Measurements from ENCODE around the gene SMIM35. TPM values are rescaled to one million over a fixed set of nuclear protein-coding genes. Genes with fewer than 3 reads are reported as not detected.

The SMIM35 gene
- polyA plus RNA-seq, 1 of the 3 experiments (the other 2 are of a cell fraction) = not detected

- H3K9ac ChIP-seq = no peak overlapping the region
- no peaks in the 10 kb centered on the region for H3K79me2 ChIP-seq (ENCODE audit: insufficient read depth)
- no peaks in the 10 kb centered on the region for H3K9me2 ChIP-seq
- no peak for DNase-seq
- 0% methylated on average over 1 of the region's 1 CpG for WGBS (ENCODE audit: low lambda C conversion rate)
- ChIA-PET POLR2A (no interaction called here), CTCF (interaction anchor here (0.6 to 2.1 kb wide), 2 partner anchors 32 to 58 kb away, joined by 3 to 6 read pairs; no protein-coding TSS in a partner anchor)
- no peaks in the 10 kb centered on the region for H4K20me1 ChIP-seq (ENCODE audit: insufficient read depth)
- no peak overlapping the region for H3K4me2 ChIP-seq
- H3K27ac ChIP-seq (ENCODE audit: low read depth in 2 of 2, low read length in 1 of 2) = no peak overlapping the region
- no peak overlapping the region for H2AFZ ChIP-seq (ENCODE audit: low read depth)
- no peaks in the 10 kb centered on the region for H3K9me3 ChIP-seq
- no peaks in the 10 kb centered on the region for H3K36me3 ChIP-seq (replicated peaks in 1 of 2; ENCODE audit: control insufficient read depth in 1 of 2, insufficient read depth in 2 of 2, low read length in 1 of 2)
- H3K4me3 ChIP-seq (ENCODE audit: low read depth in 2 of 2, low read length in 1 of 2) = no peak overlapping the region
- no peaks in the 10 kb centered on the region for H3F3A ChIP-seq (replicated peaks; ENCODE audit: insufficient read depth)
- H3K27me3 ChIP-seq (ENCODE audit: insufficient read depth) = no peaks in the 10 kb centered on the region; the same call in 1 of the 2 replicates
- H3K4me1 ChIP-seq (ENCODE audit: control insufficient read depth in 1 of 2, insufficient read depth in 2 of 2, low read depth in 1 of 2, low read length in 1 of 2) = no peaks in the 10 kb centered on the region
- no peak for TF ChIP-seq FOSL2 (IDR thresholded peaks at IDR 0.05; ENCODE audit: borderline replicate concordance, low read depth)
Measured at GRCh38 chr11:118114266-118114665, 27.5 kb upstream of the SMIM35 start.

GRCh38 chr11:118112711-118113430, 26.1 kb upstream of the SMIM35 start:
- Histone ChIP-seq H3K9me2 (no peaks in the 10 kb centered on the region), H3K79me2 (ENCODE audit: insufficient read depth) (no peaks in the 10 kb centered on the region), H3K4me2 (no peak overlapping the region), H3K27me3 (ENCODE audit: insufficient read depth) (no peaks in the 10 kb centered on the region), H3K9ac (no peak overlapping the region), H3K36me3 (replicated peaks in 1 of 2; ENCODE audit: control insufficient read depth in 1 of 2, insufficient read depth in 2 of 2, low read length in 1 of 2) (no peaks in the 10 kb centered on the region), H2AFZ (ENCODE audit: low read depth) (no peak overlapping the region), H3F3A (replicated peaks; ENCODE audit: insufficient read depth) (no peaks in the 10 kb centered on the region), H3K4me1 (ENCODE audit: control insufficient read depth in 1 of 2, insufficient read depth in 2 of 2, low read depth in 1 of 2, low read length in 1 of 2) (no peaks in the 10 kb centered on the region), H3K4me3 (ENCODE audit: low read depth in 2 of 2, low read length in 1 of 2) (no peak overlapping the region), H4K20me1 (ENCODE audit: insufficient read depth) (no peaks in the 10 kb centered on the region), H3K9me3 (no peaks in the 10 kb centered on the region), H3K27ac (ENCODE audit: low read depth in 2 of 2, low read length in 1 of 2) (no peak overlapping the region)
- ChIA-PET POLR2A (interaction anchor here (0.6 kb wide), 1 partner anchor 18 kb away, joined by 3 read pairs; no protein-coding TSS in a partner anchor), CTCF (interaction anchor here (2.1 kb wide), 1 partner anchor 59 kb away, joined by 6 read pairs; no protein-coding TSS in a partner anchor)
- 49% methylated on average over 11 of the region's 11 CpGs for WGBS (ENCODE audit: low lambda C conversion rate)
- TF ChIP-seq POLR2AphosphoS5 (IDR thresholded peaks at IDR 0.05; ENCODE audit: low read depth, low read length) (no peak), JUND (IDR thresholded peaks at IDR 0.05) (no peak), RCOR1 (IDR thresholded peaks at IDR 0.05; ENCODE audit: low read length) (no peak), RFX5 (IDR thresholded peaks at IDR 0.05; ENCODE audit: low read length) (no peak), RAD21 (IDR thresholded peaks at IDR 0.05; ENCODE audit: low read length) (no peak), GABPA (IDR thresholded peaks at IDR 0.05; ENCODE audit: low read depth) (no peak), NFIC (IDR thresholded peaks at IDR 0.05; ENCODE audit: borderline replicate concordance) (no peak), FOSL2 (IDR thresholded peaks at IDR 0.05; ENCODE audit: borderline replicate concordance, low read depth) (no peak), NRF1 (IDR thresholded peaks at IDR 0.05; ENCODE audit: low read depth, low read length) (no peak)
- no peak for DNase-seq

GRCh38 chr11:118111744-118112035, 24.9 kb upstream of the SMIM35 start:
- no peak overlapping the region for H3K27ac ChIP-seq (ENCODE audit: low read depth in 2 of 2, low read length in 1 of 2)
- H3K36me3 ChIP-seq (replicated peaks in 1 of 2; ENCODE audit: control insufficient read depth in 1 of 2, insufficient read depth in 2 of 2, low read length in 1 of 2) = no peaks in the 10 kb centered on the region
- 36% methylated on average over 2 of the region's 6 CpGs for WGBS (ENCODE audit: low lambda C conversion rate)
- H3K9me2 ChIP-seq = no peaks in the 10 kb centered on the region
- H3K79me2 ChIP-seq (ENCODE audit: insufficient read depth) = no peaks in the 10 kb centered on the region
- no peak for TF ChIP-seq POLR2AphosphoS5 (IDR thresholded peaks at IDR 0.05; ENCODE audit: low read depth, low read length)
- no peak for TF ChIP-seq CTCF (IDR thresholded peaks at IDR 0.05)
- TF ChIP-seq TEAD4 (IDR thresholded peaks at IDR 0.05; ENCODE audit: borderline replicate concordance, insufficient read depth) = no peak
- TF ChIP-seq GATA2 (CRISPR knock-in tag; IDR thresholded peaks at IDR 0.05) = no peak
- no peak for TF ChIP-seq NFIC (IDR thresholded peaks at IDR 0.05; ENCODE audit: borderline replicate concordance)
- no peak for TF ChIP-seq USF2 (IDR thresholded peaks at IDR 0.05; ENCODE audit: borderline replicate concordance, low read depth, low read length)
- no peak for TF ChIP-seq RFX5 (IDR thresholded peaks at IDR 0.05; ENCODE audit: low read length)
- TF ChIP-seq JUND (IDR thresholded peaks at IDR 0.05) = no peak
- TF ChIP-seq PBX3 (IDR thresholded peaks at IDR 0.05) = no peak
- TF ChIP-seq ELF1 (IDR thresholded peaks at IDR 0.05) = no peak
- no peak for TF ChIP-seq EP300 (IDR thresholded peaks at IDR 0.05; ENCODE audit: borderline replicate concordance in 1 of 2, low read depth in 1 of 2, low read length in 1 of 2)
- H3K4me2 ChIP-seq = no peak overlapping the region
- no peaks in the 10 kb centered on the region for H3F3A ChIP-seq (replicated peaks; ENCODE audit: insufficient read depth)
- H3K27me3 ChIP-seq (ENCODE audit: insufficient read depth) = no peaks in the 10 kb centered on the region
- H2AFZ ChIP-seq (ENCODE audit: low read depth) = no peak overlapping the region
- no peaks in the 10 kb centered on the region for H3K9me3 ChIP-seq
- no peak overlapping the region for H3K9ac ChIP-seq
- POLR2A ChIA-PET = no interaction called here
- no peaks in the 10 kb centered on the region for H3K4me1 ChIP-seq (ENCODE audit: control insufficient read depth in 1 of 2, insufficient read depth in 2 of 2, low read depth in 1 of 2, low read length in 1 of 2)
- CTCF ChIA-PET = no interaction called here
- H4K20me1 ChIP-seq (ENCODE audit: insufficient read depth) = no peaks in the 10 kb centered on the region
- no peak overlapping the region for H3K4me3 ChIP-seq (ENCODE audit: low read depth in 2 of 2, low read length in 1 of 2)
- DNase-seq = no peak

Measured in SK-N-SH (cell line).